Testis (tissue), 3 donors: ENCODE data around the gene ANXA10. TPM values are rescaled to one million over a fixed set of nuclear protein-coding genes. Genes with fewer than 3 reads are reported as not detected.
"Not testable (repeated sequence)": the region's sequence is repeated elsewhere in the genome, so short reads cannot be mapped to it uniquely, and the experiment has no call there.

Experiments used
- DNase-seq: peaks from one replicate; pipeline ENCODE4 v3.0.0-alpha.2; 2019
- H3K27ac ChIP-seq, 2 donors: fragments of 200-600 bp; sonication (generic); one replicate each; pipeline ENCODE4 v1.5.1; 2019
- H3K27me3 ChIP-seq: fragments of 200-600 bp; sonication (generic); one replicate; pipeline ENCODE4 v1.5.1; 2019
- H3K36me3 ChIP-seq: fragments of 200-600 bp; sonication (generic); one replicate; pipeline ENCODE4 v1.5.1; 2017; ENCODE audit warnings: low read depth; ENCODE audit errors: missing control alignments
- H3K4me1 ChIP-seq: fragments of 200-600 bp; sonication (generic); one replicate; pipeline ENCODE4 v1.5.1; 2019
- H3K4me3 ChIP-seq, 2 donors: fragments of 200-600 bp; sonication (generic); one replicate each; pipeline ENCODE4 v1.5.1; 2017 to 2019
- H3K9me3 ChIP-seq: fragments of 200-600 bp; sonication (generic); one replicate; pipeline ENCODE4 v1.5.1; 2017
- CTCF ChIP-seq, 3 experiments: fragments of 450-650 bp in 2 of 3; fragments of 200-600 bp in 1 of 3; sonication (generic) in 1 of 3; IDR thresholded peaks; one replicate each; pipeline ENCODE4 v1.5.1; 2016 to 2019; ENCODE audit warnings: antibody characterized with exemption in 3 of 3, mild to moderate bottlenecking in 2 of 3, moderate library complexity in 1 of 3
- POLR2A ChIP-seq: fragments of 450-650 bp; IDR thresholded peaks from one replicate; pipeline ENCODE4 v1.6.1; 2017; ENCODE audit warnings: antibody characterized with exemption, mild to moderate bottlenecking, moderate library complexity
- WGBS, 2 donors: methylation state at CpG; one replicate each; pipeline ENCODE4 v1.1.5; 2018; 5-methylcytosine and 5-hydroxymethylcytosine counted together
- intact Hi-C: fragments of 100-400 bp; cut with DNase I; formaldehyde crosslinking; loops from one replicate; pipeline ENCODE4 v1.15.1; 2023; ENCODE audit warnings: low total_unique reads
- polyA plus RNA-seq: library from polyadenylated mRNA; stranded (reverse); fragments of 350-450 nt; fragmentation: Illumina TruSeq; extraction: RNeasy Lipid Tissue Mini Kit (QIAGEN cat#74804); gene quantifications from one replicate; pipeline ENCODE4 v1.2.3, GENCODE V29; 2014; ENCODE audit warnings: low read depth, low replicate concordance; ENCODE audit not compliant: insufficient read depth
- total RNA-seq, 2 donors: library from RNA; depleted of rRNA; stranded (reverse); fragments of >200 nt; gene quantifications; one replicate each; pipeline ENCODE4 v1.2.3, GENCODE V29; 2016

Gene ANXA10
- total and polyA plus RNA-seq, 3 donors from 2014 or later, result 0.25 to 2.7 (median 0.71) TPM

- no peak overlapping the region for H3K4me3 ChIP-seq
- H3K27ac ChIP-seq, result no peak overlapping the region
- H3K9me3 ChIP-seq, result no peaks in the 10 kb centered on the region
- DNase-seq, result no peak
- no peaks in the 10 kb centered on the region for H3K4me1 ChIP-seq
- no peak for TF ChIP-seq POLR2A
- intact Hi-C loops, result no loop called here
- H3K27me3 ChIP-seq, result no peaks in the 10 kb centered on the region
- no peaks in the 10 kb centered on the region for H3K36me3 ChIP-seq
Measured at GRCh38 chr4:168128601-168129000, 36.3 kb downstream of the ANXA10 start.

GRCh38 chr4:168129046-168129772 lies 36.9 kb downstream of the ANXA10 start:
- TF ChIP-seq POLR2A (no peak), CTCF (IDR thresholded peaks at IDR 0.05) (no peak)
- intact Hi-C loops, result no loop called here
- 56 to 59% methylated on average over 6 of the region's 6 CpGs for WGBS, 2 donors
- Histone ChIP-seq H3K27ac (no peak overlapping the region), H3K4me1 (no peaks in the 10 kb centered on the region), H3K4me3 (no peak overlapping the region), H3K9me3 (no peaks in the 10 kb centered on the region), H3K27me3 (no peaks in the 10 kb centered on the region), H3K36me3 (no peaks in the 10 kb centered on the region)
- no peak for DNase-seq

- no peak for TF ChIP-seq POLR2A
- TF ChIP-seq CTCF (IDR thresholded peaks at IDR 0.05), result no peak
- H3K9me3 ChIP-seq, result no peaks in the 10 kb centered on the region
- no peaks in the 10 kb centered on the region for H3K36me3 ChIP-seq
- no peak overlapping the region for H3K27ac ChIP-seq
- no peaks in the 10 kb centered on the region for H3K27me3 ChIP-seq
- WGBS, 2 donors, result 85 to 90% methylated on average over 2 of the region's 2 CpGs
- intact Hi-C loops, result no loop called here
- H3K4me3 ChIP-seq, result no peak overlapping the region
- H3K4me1 ChIP-seq, result no peaks in the 10 kb centered on the region
- no peak for DNase-seq
Measured at GRCh38 chr4:168129802-168130201, 37.5 kb downstream of the ANXA10 start.

GRCh38 chr4:168131196-168131595 lies 38.9 kb downstream of the ANXA10 start:
- H3K27ac ChIP-seq, result no peak overlapping the region
- intact Hi-C loops, result no loop called here
- H3K36me3 ChIP-seq, result no peaks in the 10 kb centered on the region
- H3K4me3 ChIP-seq, result no peak overlapping the region
- H3K27me3 ChIP-seq, result no peaks in the 10 kb centered on the region
- TF ChIP-seq POLR2A (no peak), CTCF (IDR thresholded peaks at IDR 0.05) (no peak)
- no peaks in the 10 kb centered on the region for H3K9me3 ChIP-seq
- DNase-seq, result no peak
- no peaks in the 10 kb centered on the region for H3K4me1 ChIP-seq

- H3K4me3 ChIP-seq, result no peak overlapping the region
- H3K27ac ChIP-seq, result no peak overlapping the region
- TF ChIP-seq CTCF (IDR thresholded peaks at IDR 0.05), result no peak
- TF ChIP-seq POLR2A, result no peak
- no peak for DNase-seq
- H3K27me3 ChIP-seq, result no peaks in the 10 kb centered on the region
- H3K9me3 ChIP-seq, result no peaks in the 10 kb centered on the region
- H3K4me1 ChIP-seq, result no peaks in the 10 kb centered on the region
- intact Hi-C loops, result no loop called here
- no peaks in the 10 kb centered on the region for H3K36me3 ChIP-seq
Measured at GRCh38 chr4:168134651-168135050, 42.3 kb downstream of the ANXA10 start.

GRCh38 chr4:168135860-168136259 lies 43.5 kb downstream of the ANXA10 start:
- H3K4me3 ChIP-seq, DNase-seq, H3K27ac ChIP-seq, intact Hi-C loops, H3K36me3 ChIP-seq, H3K4me1 ChIP-seq, H3K9me3 ChIP-seq, H3K27me3 ChIP-seq: not testable (repeated sequence)
- 87 to 94% methylated on average over 1 of the region's 1 CpG for WGBS, 2 donors

GRCh38 chr4:168137695-168138094 lies 45.4 kb downstream of the ANXA10 start:
- 94 to 98% methylated on average over 2 of the region's 2 CpGs for WGBS, 2 donors

More at GRCh38 chr4:168137695-168138094, 45.4 kb downstream of the ANXA10 start:
- H3K9me3 ChIP-seq, H3K27ac ChIP-seq, H3K4me3 ChIP-seq, H3K4me1 ChIP-seq, DNase-seq, H3K27me3 ChIP-seq, intact Hi-C loops, H3K36me3 ChIP-seq: not testable (repeated sequence)
